COLO668 (cell line): ENCODE data around the gene FAM8A1.

ENCODE experiments used
- DNase-seq: peaks from one replicate; lab custom pipeline; 2025; ENCODE audit not compliant: unreplicated experiment; lab: John Stamatoyannopoulos, UW

FAM8A1 gene

DNA sequence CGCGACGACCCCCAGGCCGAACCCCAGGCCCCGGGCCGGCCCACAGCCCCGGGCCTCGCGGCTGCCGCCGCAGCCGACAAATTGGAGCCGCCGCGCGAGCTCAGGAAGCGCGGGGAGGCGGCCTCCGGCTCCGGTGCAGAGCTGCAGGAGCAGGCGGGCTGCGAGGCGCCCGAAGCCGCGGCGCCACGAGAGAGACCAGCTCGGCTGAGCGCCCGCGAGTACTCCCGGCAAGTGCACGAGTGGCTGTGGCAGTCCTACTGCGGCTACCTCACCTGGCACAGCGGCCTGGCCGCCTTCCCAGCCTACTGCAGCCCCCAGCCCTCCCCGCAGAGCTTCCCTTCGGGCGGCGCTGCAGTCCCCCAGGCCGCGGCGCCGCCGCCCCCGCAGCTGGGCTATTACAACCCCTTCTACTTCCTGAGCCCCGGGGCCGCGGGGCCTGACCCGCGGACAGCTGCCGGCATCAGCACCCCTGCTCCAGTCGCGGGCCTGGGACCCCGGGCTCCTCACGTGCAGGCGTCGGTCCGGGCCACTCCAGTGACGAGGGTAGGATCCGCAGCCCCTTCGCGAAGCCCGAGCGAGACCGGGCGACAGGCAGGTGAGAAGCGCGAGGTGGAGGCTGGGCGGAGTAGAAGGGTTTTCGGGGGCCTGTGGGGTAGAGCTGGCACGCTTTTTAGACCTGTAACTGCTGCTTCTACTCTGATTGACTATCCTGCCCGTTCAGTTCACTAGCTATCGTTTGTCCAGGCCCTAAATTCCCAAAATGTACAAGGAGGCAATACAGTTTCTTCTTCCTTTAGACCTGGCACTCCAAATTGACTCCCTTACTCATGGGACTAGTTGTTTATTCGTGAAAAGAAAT, 654 bp downstream of the FAM8A1 start:
- DNase-seq: peak; percentile 67

DNA sequence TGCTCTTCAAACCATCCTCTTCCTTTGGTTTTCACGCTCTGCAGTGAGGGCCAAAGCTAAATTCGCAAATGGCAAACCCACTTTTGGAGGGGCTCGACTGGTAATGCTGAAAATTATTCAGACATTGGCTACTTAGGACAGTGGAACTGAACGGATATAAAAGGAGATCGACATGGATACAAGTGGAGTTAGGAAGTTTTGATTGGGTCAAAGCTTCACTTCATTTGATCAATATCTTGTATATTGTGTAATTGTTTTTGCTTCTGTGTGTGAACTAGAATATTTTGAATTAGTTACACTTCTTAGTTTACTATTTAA, 1.2 kb downstream of the FAM8A1 start:
- no peak for DNase-seq

DNA sequence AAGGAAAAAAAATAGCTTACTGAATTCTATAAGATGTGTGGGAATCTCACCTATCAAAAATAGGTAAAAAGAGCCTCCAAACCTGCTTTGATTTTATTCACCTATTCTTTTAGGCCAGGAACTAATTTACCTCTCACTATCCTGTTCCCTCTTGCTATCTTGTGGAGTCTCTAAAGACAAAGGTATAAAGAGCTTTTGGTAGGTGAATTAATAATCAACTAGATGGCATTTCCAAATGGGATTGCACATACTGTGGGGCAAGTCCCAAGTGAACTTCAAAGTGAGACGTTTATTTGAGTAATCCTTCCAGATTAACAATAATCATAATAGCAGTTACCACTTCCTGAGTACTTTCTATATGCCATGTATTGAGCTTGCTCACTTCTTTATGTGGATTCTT, 2.8 kb downstream of the FAM8A1 start:
- DNase-seq: no peak

DNA sequence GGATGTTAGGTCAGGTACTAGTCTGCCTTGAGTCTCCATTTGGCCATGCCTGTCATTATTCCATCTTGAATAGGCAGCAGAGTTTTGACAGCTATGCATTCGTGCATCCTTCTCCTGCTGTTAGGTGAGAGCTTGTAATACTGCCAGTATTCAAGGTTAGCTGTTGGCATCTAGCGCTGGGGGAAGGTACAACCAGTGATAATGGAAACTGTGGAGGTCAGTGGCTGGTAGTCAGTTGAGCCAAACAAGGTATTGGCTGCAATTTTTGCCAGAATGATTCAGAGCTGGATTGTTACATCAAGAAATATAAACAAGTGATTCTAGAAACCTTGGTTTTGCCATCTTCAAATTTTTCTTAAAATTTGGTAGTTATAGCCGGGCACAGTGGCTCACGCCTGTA, 6.5 kb downstream of the FAM8A1 start:
- no peak for DNase-seq

DNA sequence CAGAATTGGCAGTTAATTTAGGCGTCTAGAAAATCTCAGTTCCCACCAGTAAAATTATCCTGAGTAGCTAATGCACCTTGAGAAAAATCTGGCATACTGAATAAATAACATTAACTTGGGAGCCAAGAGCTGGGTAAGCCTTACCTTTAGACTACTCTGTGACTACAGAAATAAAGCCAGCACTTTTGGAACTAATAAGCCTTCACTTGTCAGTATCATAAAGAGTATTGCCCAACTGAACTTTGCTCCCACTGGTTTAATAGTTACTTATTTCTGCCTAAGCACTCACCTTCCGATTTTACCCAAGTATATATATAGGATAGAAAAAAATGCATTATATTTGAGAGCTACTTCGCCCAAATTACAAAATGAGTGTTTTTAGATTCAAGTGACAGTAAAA, 10.7 kb downstream of the FAM8A1 start:
- no peak for DNase-seq

DNA sequence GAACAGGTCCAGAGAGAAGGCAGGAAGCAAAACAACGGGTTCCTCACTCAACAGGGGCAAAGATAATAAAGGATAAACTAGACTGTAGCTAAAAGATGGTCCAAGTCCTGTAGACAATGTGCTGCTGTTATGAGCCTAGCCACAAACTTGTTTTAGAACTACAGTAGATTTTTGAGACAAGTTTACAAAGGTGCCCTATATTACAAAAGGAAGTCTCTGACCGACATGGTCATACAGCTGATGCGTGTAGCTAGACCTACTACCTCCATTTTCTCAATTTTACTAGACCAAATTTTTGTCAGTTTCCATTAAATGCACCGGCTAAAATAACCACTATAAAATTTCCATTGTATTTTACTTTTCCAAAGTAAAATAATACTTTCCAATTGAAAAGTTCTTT, 11.9 kb downstream of the FAM8A1 start:
- no peak for DNase-seq

DNA sequence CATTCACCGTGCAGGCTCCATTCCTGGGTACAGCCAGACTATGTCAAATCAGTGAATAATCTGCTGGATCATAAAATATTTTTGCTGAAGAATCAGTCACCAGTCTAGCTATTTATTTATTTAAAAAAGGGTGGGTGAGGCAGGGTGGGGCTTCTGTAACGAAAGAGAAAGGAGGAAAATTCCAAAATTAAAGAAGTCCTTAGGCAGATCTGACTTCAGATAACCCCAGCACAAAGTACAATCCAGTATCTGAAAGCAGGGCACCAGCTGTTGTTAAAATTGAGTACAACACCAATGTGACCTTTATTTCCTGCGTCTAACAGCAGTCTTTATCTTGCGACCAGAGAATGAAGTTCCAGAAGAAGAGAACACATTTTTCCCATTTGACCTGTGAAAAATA, 15.7 kb downstream of the FAM8A1 start:
- DNase-seq: no peak

DNA sequence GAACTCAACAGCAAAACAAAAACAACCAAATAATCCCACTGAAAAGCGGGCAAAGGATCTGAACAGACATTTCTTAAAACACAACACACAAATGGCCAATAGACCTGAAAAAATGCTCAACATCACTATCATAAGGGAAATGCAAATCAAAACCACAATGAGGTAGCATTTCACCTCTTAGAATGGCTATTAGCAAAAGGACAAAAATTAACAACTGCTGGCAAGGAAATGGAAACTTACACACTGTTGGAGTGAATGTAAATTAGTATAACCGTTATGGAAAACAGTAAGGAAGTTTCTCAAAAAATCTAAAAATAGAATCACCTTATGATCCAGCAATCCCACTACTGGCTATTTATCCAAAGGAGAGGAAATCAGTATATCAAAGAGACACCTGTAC, 20.9 kb downstream of the FAM8A1 start:
- no peak for DNase-seq

DNA sequence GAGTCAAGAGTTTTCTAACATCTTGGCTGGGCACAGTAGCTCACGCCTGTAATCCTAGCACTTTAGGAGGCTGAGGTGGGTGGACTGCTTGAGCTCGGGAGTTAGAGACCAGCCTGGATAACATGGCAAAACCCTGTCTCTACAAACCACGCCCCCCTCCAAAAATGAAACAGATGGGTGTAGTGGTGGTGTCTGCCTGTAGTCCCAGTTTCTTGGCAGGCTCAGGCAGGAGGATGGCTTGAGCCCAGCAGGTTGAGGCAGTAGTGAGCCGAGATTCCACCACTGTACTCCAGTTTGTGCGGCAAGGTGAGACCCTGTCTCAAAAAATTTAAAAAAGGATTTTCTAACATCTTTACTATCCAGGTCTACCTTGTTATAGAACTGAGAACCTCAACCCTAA, 22.0 kb downstream of the FAM8A1 start:
- no peak for DNase-seq

DNA sequence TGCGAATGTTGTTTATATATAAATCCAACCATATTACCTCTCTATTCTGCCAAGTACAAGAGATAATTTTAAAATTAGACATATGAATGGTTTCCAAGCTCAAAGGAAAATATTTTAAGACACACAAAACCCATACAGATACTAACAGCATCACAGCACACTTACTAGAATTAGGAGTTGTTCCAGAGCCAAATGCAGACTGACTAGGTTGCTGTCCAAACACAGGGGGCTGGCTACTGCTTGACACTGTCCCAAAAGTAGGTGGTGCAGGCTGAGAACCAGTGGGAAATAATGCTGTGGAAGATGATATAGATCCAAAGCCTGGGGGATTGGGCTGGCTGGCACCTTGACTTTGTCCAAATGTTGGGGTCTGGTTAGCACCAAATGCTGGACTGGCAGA, 24.3 kb downstream of the FAM8A1 start:
- no peak for DNase-seq

DNA sequence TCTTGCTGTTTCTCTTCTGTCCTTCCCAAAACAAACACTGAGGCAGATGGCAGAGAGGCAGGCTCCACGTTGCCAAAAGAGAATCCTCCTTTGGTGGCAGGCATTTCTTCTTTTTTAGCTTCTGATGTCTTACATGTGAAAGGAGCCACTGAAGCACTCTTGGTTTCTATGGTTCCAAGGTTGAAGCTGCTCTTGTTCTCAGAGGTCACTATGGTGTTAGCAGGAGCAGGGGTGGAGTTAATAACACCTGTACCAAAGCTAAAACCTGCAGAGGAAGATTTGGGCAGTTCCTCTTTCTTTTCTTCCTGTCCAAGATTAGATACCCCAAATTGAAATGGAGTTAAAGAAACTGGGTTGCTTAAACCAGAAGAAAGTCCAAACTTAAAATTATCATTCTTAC, 28.8 kb downstream of the FAM8A1 start:
- DNase-seq: no peak

DNA sequence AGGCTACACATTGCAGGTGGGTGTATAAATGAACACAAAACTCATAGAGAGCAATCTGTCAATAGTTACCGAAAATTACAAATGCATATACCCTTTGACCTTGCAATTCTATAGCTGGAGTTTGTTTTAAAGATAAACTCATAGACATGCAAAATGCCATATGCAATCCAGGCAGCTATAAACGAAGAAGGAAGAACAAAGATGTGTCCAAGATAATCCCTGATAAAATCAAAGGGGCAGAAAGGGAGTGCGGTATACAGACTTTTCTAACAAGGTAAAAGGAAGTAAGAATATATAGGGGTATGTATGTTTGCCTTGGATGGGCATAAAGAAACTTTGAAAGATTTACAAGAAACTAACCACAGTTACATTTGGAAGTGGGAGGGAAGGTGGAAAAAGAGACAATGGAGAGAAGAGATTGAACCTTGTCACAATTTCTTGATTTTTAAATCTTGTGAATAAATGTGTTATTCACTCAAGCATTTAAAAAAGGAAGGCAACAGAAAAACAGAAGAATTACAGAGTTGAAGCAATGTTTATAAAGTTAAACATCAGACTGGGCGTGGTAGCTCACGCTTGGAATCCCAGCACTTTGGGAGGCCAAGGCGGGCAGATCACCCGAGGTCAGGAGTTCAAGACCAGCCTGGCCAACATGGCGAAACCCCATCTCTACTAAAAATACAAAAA, 29.9 kb downstream of the FAM8A1 start:
- no peak for DNase-seq

DNA sequence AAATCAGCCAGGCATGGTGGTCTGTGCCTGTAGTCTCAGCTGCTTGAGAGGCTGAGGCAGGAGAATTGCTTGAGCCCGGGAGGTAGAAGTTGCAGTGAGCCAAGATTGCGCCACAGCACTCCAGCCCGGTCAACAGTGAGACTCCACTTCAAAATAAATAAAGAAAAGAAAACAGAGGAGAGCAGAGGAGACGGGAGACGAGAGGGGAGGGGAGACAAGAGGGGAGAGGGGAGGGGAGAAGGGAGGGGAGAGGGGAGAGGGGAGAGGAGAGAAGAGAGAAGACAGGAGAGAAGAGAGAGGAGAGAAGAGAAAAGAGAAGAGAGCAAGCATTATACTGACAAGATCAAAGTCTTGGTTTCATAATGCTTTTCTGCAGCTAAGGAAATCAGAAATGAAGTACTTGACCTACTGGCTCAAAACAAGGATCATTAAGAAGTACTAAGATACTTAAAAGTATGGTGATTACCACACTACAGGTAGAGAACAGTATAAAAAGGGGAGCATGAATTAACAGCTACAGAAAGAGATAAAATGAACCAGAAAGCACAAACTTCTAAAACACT, 30.5 kb downstream of the FAM8A1 start:
- DNase-seq: no peak

DNA sequence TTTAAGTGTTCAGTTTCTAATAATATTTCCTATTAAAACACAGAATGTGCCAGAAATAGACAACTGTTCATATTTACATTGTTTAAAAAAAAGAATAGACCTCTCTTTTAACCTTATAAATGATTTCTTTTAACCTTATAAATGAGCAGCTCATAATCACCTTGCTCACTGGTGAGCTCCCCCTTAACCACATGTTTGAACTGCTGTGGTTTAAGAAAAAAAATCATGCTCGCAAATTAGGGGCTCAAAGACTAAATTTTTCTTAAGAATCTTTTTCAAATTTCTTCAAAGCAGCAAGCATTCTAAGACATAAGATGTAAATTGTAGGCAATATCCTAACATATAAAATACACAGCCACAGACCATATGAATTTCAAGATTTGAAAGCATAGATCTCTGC, 32.8 kb downstream of the FAM8A1 start:
- DNase-seq: no peak

DNA sequence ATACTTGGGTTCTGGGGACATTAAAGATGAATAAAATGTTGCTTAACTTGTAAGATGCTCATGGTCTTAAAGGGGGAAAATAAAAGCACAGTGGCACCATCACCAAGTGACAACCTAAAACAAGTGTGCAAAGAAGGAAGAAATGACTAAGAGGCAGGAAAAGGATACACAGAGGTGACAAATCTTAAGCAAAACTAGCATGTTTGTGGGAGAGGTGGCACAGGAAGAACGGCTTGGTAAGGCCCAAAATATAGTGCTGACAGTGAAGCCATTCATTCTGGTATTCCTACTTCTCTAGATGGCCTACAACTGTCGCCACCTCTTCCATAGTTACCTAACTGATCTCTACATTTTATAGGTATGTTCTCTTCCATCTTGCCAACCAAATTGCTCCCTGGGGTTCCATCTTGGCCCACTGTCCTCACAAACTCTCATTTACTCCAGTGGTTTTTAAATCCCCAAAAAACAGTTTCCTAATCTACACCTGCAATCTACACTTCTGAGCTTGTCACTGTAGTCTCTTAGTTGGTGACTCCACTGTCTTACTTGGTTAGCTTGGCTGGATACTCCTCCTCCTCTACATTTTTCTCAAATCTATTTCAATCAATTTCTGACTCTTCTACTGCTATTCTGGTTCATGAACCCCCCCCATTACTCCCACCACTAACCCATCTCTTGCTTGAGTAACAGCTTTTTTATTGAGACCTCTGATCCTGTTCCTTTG, 33.5 kb downstream of the FAM8A1 start:
- DNase-seq: no peak

DNA sequence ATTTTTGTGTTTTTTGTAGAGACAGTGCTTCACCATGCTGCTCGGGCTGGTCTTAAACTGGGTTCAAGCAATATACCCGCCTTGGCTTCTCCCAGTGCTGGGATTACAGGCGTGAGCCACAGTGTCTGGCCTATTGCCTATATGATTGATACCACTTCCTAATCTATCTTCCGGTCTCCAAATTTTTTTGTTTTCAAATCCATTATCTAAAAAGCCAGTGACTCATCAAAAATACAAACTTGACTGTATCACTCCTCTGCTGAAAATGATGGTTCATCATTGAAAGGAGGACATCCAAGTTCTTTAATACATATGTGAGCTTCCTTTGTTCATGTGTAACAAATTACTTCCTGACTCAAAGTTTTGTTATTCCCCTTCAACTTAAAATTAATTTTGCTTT, 35.5 kb downstream of the FAM8A1 start:
- DNase-seq: no peak

DNA sequence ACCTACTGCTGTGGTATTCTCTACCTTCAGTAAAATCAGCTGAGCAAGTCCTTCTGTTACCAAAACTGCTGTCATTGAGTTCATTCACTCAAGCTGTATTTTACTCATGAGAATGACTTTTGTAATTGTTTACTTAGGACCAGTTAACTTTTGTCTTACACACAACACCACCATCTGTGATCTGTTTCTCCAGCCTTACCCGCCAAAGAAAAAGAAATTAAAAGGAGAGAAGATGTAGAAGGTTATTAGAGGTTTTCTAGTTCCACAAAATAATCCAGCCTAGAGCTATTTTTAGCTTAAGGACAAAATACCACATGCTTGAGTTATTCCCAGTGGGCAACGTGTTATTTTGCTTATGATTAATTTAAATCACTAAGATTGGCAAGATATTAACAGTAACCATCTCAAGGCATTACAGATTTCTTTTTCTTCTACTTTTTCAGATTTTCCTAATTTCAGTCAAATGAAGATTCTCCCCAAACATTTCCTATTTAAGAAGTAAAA, 38.2 kb downstream of the FAM8A1 start:
- no peak for DNase-seq

DNA sequence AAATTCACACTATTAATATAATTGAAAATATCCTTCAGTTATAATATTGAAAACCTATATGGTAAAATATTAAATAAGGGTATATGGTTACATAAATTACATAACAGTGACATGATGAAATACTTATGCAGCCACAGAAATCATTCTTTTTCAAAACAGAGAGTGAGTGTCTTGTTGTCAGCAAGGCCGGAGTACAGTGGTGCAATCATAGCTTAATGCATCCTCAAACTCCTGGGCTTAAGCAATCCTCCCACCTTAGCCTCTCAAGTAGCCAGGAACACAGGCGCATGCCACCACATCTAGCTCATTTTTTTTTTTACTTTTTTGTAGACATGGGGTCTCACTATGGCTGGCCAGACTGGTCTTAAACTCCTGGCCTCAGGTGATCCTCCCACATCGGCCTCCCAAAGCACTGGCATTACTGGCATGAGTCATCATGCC, 40.4 kb downstream of the FAM8A1 start:
- DNase-seq: no peak

DNA sequence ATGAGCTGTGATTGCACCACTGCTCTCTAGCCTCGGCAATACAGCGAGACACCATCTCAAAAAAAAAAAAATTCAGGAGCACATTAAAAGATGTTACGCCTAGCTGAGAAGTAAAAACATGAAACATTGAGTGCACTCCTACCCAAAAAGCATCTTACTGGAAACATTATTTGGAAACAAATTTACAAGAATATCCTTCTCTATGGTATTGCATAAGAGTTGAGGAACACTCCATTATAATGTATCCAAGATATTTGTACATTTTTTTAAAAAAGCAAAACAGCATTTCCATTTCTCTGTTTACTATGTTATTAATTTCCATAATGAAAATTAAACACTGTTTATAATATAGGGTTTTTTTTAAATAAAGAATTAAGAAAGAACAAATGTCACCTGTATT, 48.6 kb downstream of the FAM8A1 start:
- DNase-seq: no peak

DNA sequence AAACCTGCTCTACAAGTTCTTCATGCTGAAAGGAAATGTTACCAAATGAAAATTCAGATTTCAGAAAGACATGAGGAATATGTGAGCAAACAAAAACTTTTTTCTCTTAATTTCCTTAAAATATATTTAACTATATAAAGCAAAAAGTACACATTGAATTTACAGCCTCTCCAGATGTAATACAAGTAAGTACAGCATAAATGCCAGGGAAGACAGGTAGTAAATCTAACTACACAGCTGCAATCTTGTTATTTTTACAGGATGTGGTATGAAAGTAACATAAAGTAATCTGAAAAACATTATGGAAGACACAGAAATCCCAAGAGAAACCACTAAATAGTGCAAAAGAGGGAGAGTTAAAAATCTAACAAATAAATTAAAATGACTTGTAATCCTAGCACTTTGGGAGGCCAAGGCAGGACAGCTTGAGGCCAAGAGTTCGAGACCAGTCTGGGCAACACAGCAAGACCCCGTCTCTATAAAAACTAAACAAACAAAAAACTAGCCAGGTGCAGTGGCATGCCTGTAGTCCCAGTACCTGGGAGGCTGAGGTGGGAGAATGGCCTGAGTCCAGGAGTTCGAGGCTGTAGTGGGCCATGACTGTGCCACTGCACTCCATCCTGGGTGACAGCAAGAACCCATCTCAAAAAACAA, 50.7 kb downstream of the FAM8A1 start:
- DNase-seq: no peak
